Measurements from ENCODE around the gene PRDM5.

Gene PRDM5

GRCh38 chr4:120685756-120686278 lies 236.7 kb downstream of the PRDM5 start:
- Histone ChIP-seq H3K4me2 (ENCODE audit: low read length) (no peak overlapping the region), H3K79me2 (no peaks in the 10 kb centered on the region), H3K27ac (no peak overlapping the region), H2AFZ (no peak overlapping the region), H3K36me3 (ENCODE audit: control insufficient read depth, insufficient read depth, low read length) (no peaks in the 10 kb centered on the region), H3K27me3 (ENCODE audit: control insufficient read depth, insufficient read depth, low read length) (no peaks in the 10 kb centered on the region), H3K4me1 (no peaks in the 10 kb centered on the region), H3K9me3 (ENCODE audit: control insufficient read depth, low read length) (no peaks in the 10 kb centered on the region), H3K9ac (no peak overlapping the region), H3K4me3 (ENCODE audit: low read depth, low read length) (no peak overlapping the region)
- no peak for TF ChIP-seq CTCF (IDR thresholded peaks at IDR 0.05)

GRCh38 chr4:120683897-120684540 lies 238.5 kb downstream of the PRDM5 start:
- no peak overlapping the region for H3K4me2 ChIP-seq (ENCODE audit: low read length)
- no peaks in the 10 kb centered on the region for H3K79me2 ChIP-seq
- H3K4me3 ChIP-seq (ENCODE audit: low read depth, low read length) = no peak overlapping the region
- H3K4me1 ChIP-seq = no peaks in the 10 kb centered on the region
- TF ChIP-seq CTCF (IDR thresholded peaks at IDR 0.05) = no peak
- no peaks in the 10 kb centered on the region for H3K36me3 ChIP-seq (ENCODE audit: control insufficient read depth, insufficient read depth, low read length)
- no peak overlapping the region for H3K9ac ChIP-seq
- H3K27me3 ChIP-seq (ENCODE audit: control insufficient read depth, insufficient read depth, low read length) = no peaks in the 10 kb centered on the region
- no peak overlapping the region for H2AFZ ChIP-seq
- no peaks in the 10 kb centered on the region for H3K9me3 ChIP-seq (ENCODE audit: control insufficient read depth, low read length)
- no peak overlapping the region for H3K27ac ChIP-seq

- no peak overlapping the region for H2AFZ ChIP-seq
- H3K79me2 ChIP-seq = no peaks in the 10 kb centered on the region
- no peaks in the 10 kb centered on the region for H3K27me3 ChIP-seq (ENCODE audit: control insufficient read depth, insufficient read depth, low read length)
- no peaks in the 10 kb centered on the region for H3K36me3 ChIP-seq (ENCODE audit: control insufficient read depth, insufficient read depth, low read length)
- no peak overlapping the region for H3K4me3 ChIP-seq (ENCODE audit: low read depth, low read length)
- no peak overlapping the region for H3K27ac ChIP-seq
- no peak for TF ChIP-seq CTCF (IDR thresholded peaks at IDR 0.05)
- H3K9ac ChIP-seq = no peak overlapping the region
- no peak overlapping the region for H3K4me2 ChIP-seq (ENCODE audit: low read length)
- H3K9me3 ChIP-seq (ENCODE audit: control insufficient read depth, low read length) = no peaks in the 10 kb centered on the region
- no peaks in the 10 kb centered on the region for H3K4me1 ChIP-seq
Measured at GRCh38 chr4:120682981-120683380, 239.5 kb downstream of the PRDM5 start.

- Histone ChIP-seq H3K27ac (no peak overlapping the region), H3K27me3 (ENCODE audit: control insufficient read depth, insufficient read depth, low read length) (no peaks in the 10 kb centered on the region), H3K4me3 (ENCODE audit: low read depth, low read length) (no peak overlapping the region), H3K9me3 (ENCODE audit: control insufficient read depth, low read length) (no peaks in the 10 kb centered on the region), H3K79me2 (no peaks in the 10 kb centered on the region), H3K36me3 (ENCODE audit: control insufficient read depth, insufficient read depth, low read length) (no peaks in the 10 kb centered on the region), H2AFZ (no peak overlapping the region), H3K9ac (no peak overlapping the region), H3K4me2 (ENCODE audit: low read length) (no peak overlapping the region), H3K4me1 (no peaks in the 10 kb centered on the region)
- no peak for TF ChIP-seq CTCF (IDR thresholded peaks at IDR 0.05)
Measured at GRCh38 chr4:120680647-120681228, 241.8 kb downstream of the PRDM5 start.

- H3K4me1 ChIP-seq = no peaks in the 10 kb centered on the region
- no peaks in the 10 kb centered on the region for H3K9me3 ChIP-seq (ENCODE audit: control insufficient read depth, low read length)
- TF ChIP-seq CTCF (IDR thresholded peaks at IDR 0.05) = no peak
- no peak overlapping the region for H3K9ac ChIP-seq
- H2AFZ ChIP-seq = no peak overlapping the region
- H3K27me3 ChIP-seq (ENCODE audit: control insufficient read depth, insufficient read depth, low read length) = no peaks in the 10 kb centered on the region
- H3K79me2 ChIP-seq = no peaks in the 10 kb centered on the region
- no peaks in the 10 kb centered on the region for H3K36me3 ChIP-seq (ENCODE audit: control insufficient read depth, insufficient read depth, low read length)
- no peak overlapping the region for H3K4me3 ChIP-seq (ENCODE audit: low read depth, low read length)
- no peak overlapping the region for H3K27ac ChIP-seq
- no peak overlapping the region for H3K4me2 ChIP-seq (ENCODE audit: low read length)
Measured at GRCh38 chr4:120673696-120674095, 248.8 kb downstream of the PRDM5 start.
